PC-9 (cell line): ENCODE data around the gene PCED1A.

Experiments used
- CTCF ChIP-seq: fragments of 200-600 bp; sonication (generic); conservative IDR thresholded peaks from 2 replicates; pipeline ENCODE4 v1.6.1; 2017; ENCODE audit warnings: mixed run types, antibody characterized with exemption, mild to moderate bottlenecking, moderate library complexity
- EZH2 ChIP-seq: fragments of 200-600 bp; sonication (generic); IDR thresholded peaks from 2 replicates; pipeline ENCODE4 v1.8.0; 2017; ENCODE audit warnings: antibody characterized with exemption, low read depth

GRCh38 chr20:2858591-2858990, 18.1 kb upstream of the PCED1A start:
- TF ChIP-seq EZH2 = no peak
- TF ChIP-seq CTCF = no peak
